Activated CD4-positive, alpha-beta memory T cell treated with anti-CD3 and anti-CD28 coated beads, Interleukin-2, amount 10 ng/mL, durations not matched to agents 7 days and 5 days (primary cell): ENCODE data around the gene FGGY. TPM values are rescaled to one million over a fixed set of nuclear protein-coding genes. Genes with fewer than 3 reads are reported as not detected.
"Not testable (repeated sequence)": the region's sequence is repeated elsewhere in the genome, so short reads cannot be mapped to it uniquely, and the experiment has no call there.

Experiments
- CTCF ChIA-PET: fragments of 350-600 bp; sonication (Branson Sonifier 250); formaldehyde crosslinking; loops from one replicate; lab custom pipeline; 2021; ENCODE audit warnings: antibody characterized with exemption, inconsistent platforms; lab: Charles Lee
- POLR2A ChIA-PET: fragments of 350-600 bp; sonication (Branson Sonifier 250); formaldehyde crosslinking; loops from one replicate; lab custom pipeline; 2021; ENCODE audit warnings: antibody characterized with exemption; lab: Charles Lee
- DNase-seq: peaks from one replicate; pipeline ENCODE4 v3.0.0-alpha.2; 2020
- H3K27ac Mint-ChIP-seq: one replicate; pipeline ENCODE4 v1.8.0; 2021; ENCODE audit warnings: mild to moderate bottlenecking, mixed read lengths
- H3K27me3 Mint-ChIP-seq: one replicate; pipeline ENCODE4 v1.8.0; 2021; ENCODE audit warnings: mixed read lengths
- H3K36me3 Mint-ChIP-seq: one replicate; pipeline ENCODE4 v1.8.0; 2021; ENCODE audit warnings: low read depth, mixed read lengths
- H3K4me1 Mint-ChIP-seq: one replicate; pipeline ENCODE4 v1.8.0; 2021; ENCODE audit warnings: mixed read lengths
- H3K4me3 Mint-ChIP-seq: one replicate; pipeline ENCODE4 v1.8.0; 2021; ENCODE audit warnings: mild to moderate bottlenecking, mixed read lengths
- H3K9me3 Mint-ChIP-seq: one replicate; pipeline ENCODE4 v1.8.0; 2021; ENCODE audit warnings: mixed read lengths
- total RNA-seq, 2 experiments: library from RNA; stranded (reverse); gene quantifications; one replicate each; pipeline ENCODE4 v1.2.3, GENCODE V29; 2021

Gene FGGY
- total RNA-seq, 2 experiments from 2014 or later, result 7.0 to 7.7 TPM

GRCh38 chr1:59528900-59529299 lies 232.0 kb downstream of the FGGY start:
- Mint-ChIP-seq H3K27me3 (no peaks in the 10 kb centered on the region), H3K36me3 (no peaks in the 10 kb centered on the region), H3K4me3 (no peak overlapping the region), H3K9me3 (no peaks in the 10 kb centered on the region), H3K27ac (no peak overlapping the region), H3K4me1 (no peaks in the 10 kb centered on the region)
- ChIA-PET CTCF (interaction anchor here (0.6 kb wide), 1 partner anchor 421 kb away, joined by 3 read pairs; no protein-coding TSS in a partner anchor), POLR2A (no interaction called here)
- no peak for DNase-seq

- Mint-ChIP-seq H3K4me1 (no peaks in the 10 kb centered on the region), H3K27ac (no peak overlapping the region), H3K9me3 (no peaks in the 10 kb centered on the region), H3K4me3 (no peak overlapping the region), H3K27me3 (no peaks in the 10 kb centered on the region), H3K36me3 (no peaks in the 10 kb centered on the region)
- POLR2A ChIA-PET, result no interaction called here
- DNase-seq, result no peak
- CTCF ChIA-PET, result no interaction called here
Observed at GRCh38 chr1:59530119-59530518, 233.2 kb downstream of the FGGY start.

GRCh38 chr1:59532102-59532501 lies 235.2 kb downstream of the FGGY start:
- ChIA-PET POLR2A (no interaction called here), CTCF (no interaction called here)
- no peaks in the 10 kb centered on the region for H3K36me3 Mint-ChIP-seq
- no peak overlapping the region for H3K4me3 Mint-ChIP-seq
- H3K27ac Mint-ChIP-seq, result no peak overlapping the region
- DNase-seq, result no peak
- no peaks in the 10 kb centered on the region for H3K4me1 Mint-ChIP-seq
- no peaks in the 10 kb centered on the region for H3K27me3 Mint-ChIP-seq
- H3K9me3 Mint-ChIP-seq, result no peaks in the 10 kb centered on the region

- H3K27ac Mint-ChIP-seq, H3K36me3 Mint-ChIP-seq, H3K4me1 Mint-ChIP-seq, CTCF ChIA-PET, H3K27me3 Mint-ChIP-seq, H3K9me3 Mint-ChIP-seq, POLR2A ChIA-PET, H3K4me3 Mint-ChIP-seq, DNase-seq: not testable (repeated sequence)
Observed at GRCh38 chr1:59538476-59538875, 241.6 kb downstream of the FGGY start.

GRCh38 chr1:59539961-59540681 lies 243.2 kb downstream of the FGGY start:
- no peaks in the 10 kb centered on the region for H3K9me3 Mint-ChIP-seq
- H3K4me3 Mint-ChIP-seq, result no peak overlapping the region
- peaks cover 8% of the 10 kb centered on the region for H3K4me1 Mint-ChIP-seq
- no peaks in the 10 kb centered on the region for H3K36me3 Mint-ChIP-seq
- CTCF ChIA-PET, result no interaction called here
- POLR2A ChIA-PET, result no interaction called here
- no peak for DNase-seq
- no peak overlapping the region for H3K27ac Mint-ChIP-seq
- H3K27me3 Mint-ChIP-seq, result no peaks in the 10 kb centered on the region

GRCh38 chr1:59541161-59541560 lies 244.3 kb downstream of the FGGY start:
- H3K9me3 Mint-ChIP-seq, result no peaks in the 10 kb centered on the region
- ChIA-PET POLR2A (no interaction called here), CTCF (no interaction called here)
- no peaks in the 10 kb centered on the region for H3K36me3 Mint-ChIP-seq
- H3K4me1 Mint-ChIP-seq, result peaks cover 8% of the 10 kb centered on the region
- no peak for DNase-seq
- no peak overlapping the region for H3K27ac Mint-ChIP-seq
- H3K27me3 Mint-ChIP-seq, result no peaks in the 10 kb centered on the region
- no peak overlapping the region for H3K4me3 Mint-ChIP-seq

- Mint-ChIP-seq H3K27ac (no peak overlapping the region), H3K9me3 (no peaks in the 10 kb centered on the region), H3K4me3 (no peak overlapping the region), H3K4me1 (peaks cover 8% of the 10 kb centered on the region), H3K27me3 (no peaks in the 10 kb centered on the region), H3K36me3 (no peaks in the 10 kb centered on the region)
- ChIA-PET CTCF (no interaction called here), POLR2A (no interaction called here)
- no peak for DNase-seq
Observed at GRCh38 chr1:59541891-59542290, 245.0 kb downstream of the FGGY start.

GRCh38 chr1:59543211-59543668 lies 246.3 kb downstream of the FGGY start:
- Mint-ChIP-seq H3K27ac (no peak overlapping the region), H3K36me3 (no peaks in the 10 kb centered on the region), H3K9me3 (no peaks in the 10 kb centered on the region), H3K27me3 (no peaks in the 10 kb centered on the region), H3K4me1 (peaks cover 8% of the 10 kb centered on the region), H3K4me3 (no peak overlapping the region)
- ChIA-PET CTCF (no interaction called here), POLR2A (no interaction called here)
- DNase-seq, result no peak

GRCh38 chr1:59544615-59545293 lies 247.9 kb downstream of the FGGY start:
- Mint-ChIP-seq H3K27me3 (no peaks in the 10 kb centered on the region), H3K27ac (no peak overlapping the region)
- POLR2A ChIA-PET, result no interaction called here

GRCh38 chr1:59545830-59546229 lies 248.9 kb downstream of the FGGY start:
- H3K9me3 Mint-ChIP-seq, result no peaks in the 10 kb centered on the region
- ChIA-PET POLR2A (no interaction called here), CTCF (no interaction called here)
- no peaks in the 10 kb centered on the region for H3K36me3 Mint-ChIP-seq
- H3K4me1 Mint-ChIP-seq, result peaks cover 8% of the 10 kb centered on the region
- H3K27ac Mint-ChIP-seq, result no peak overlapping the region
- H3K4me3 Mint-ChIP-seq, result no peak overlapping the region
- no peak for DNase-seq
- H3K27me3 Mint-ChIP-seq, result no peaks in the 10 kb centered on the region

More at GRCh38 chr1:59544615-59545293, 247.9 kb downstream of the FGGY start:
- CTCF ChIA-PET, result no interaction called here
- DNase-seq, result no peak
- Mint-ChIP-seq H3K36me3 (no peaks in the 10 kb centered on the region), H3K4me1 (peaks cover 8% of the 10 kb centered on the region), H3K9me3 (no peaks in the 10 kb centered on the region), H3K4me3 (no peak overlapping the region)

GRCh38 chr1:59549066-59549837 lies 252.4 kb downstream of the FGGY start:
- Mint-ChIP-seq H3K27me3 (no peaks in the 10 kb centered on the region), H3K36me3 (no peaks in the 10 kb centered on the region), H3K4me3 (no peak overlapping the region), H3K9me3 (no peaks in the 10 kb centered on the region), H3K27ac (no peak overlapping the region), H3K4me1 (peaks cover 8% of the 10 kb centered on the region)
- ChIA-PET POLR2A (no interaction called here), CTCF (no interaction called here)
- DNase-seq, result no peak

- ChIA-PET POLR2A (no interaction called here), CTCF (no interaction called here)
- Mint-ChIP-seq H3K9me3 (no peaks in the 10 kb centered on the region), H3K4me1 (peaks cover 1% of the 10 kb centered on the region), H3K27ac (no peak overlapping the region), H3K4me3 (no peak overlapping the region), H3K27me3 (no peaks in the 10 kb centered on the region), H3K36me3 (no peaks in the 10 kb centered on the region)
- DNase-seq, result no peak
Observed at GRCh38 chr1:59549903-59550302, 253.0 kb downstream of the FGGY start.

- H3K4me1 Mint-ChIP-seq, result no peaks in the 10 kb centered on the region
- ChIA-PET POLR2A (no interaction called here), CTCF (no interaction called here)
- no peaks in the 10 kb centered on the region for H3K36me3 Mint-ChIP-seq
- H3K9me3 Mint-ChIP-seq, result no peaks in the 10 kb centered on the region
- H3K4me3 Mint-ChIP-seq, result no peak overlapping the region
- no peak for DNase-seq
- H3K27ac Mint-ChIP-seq, result no peak overlapping the region
- no peaks in the 10 kb centered on the region for H3K27me3 Mint-ChIP-seq
Observed at GRCh38 chr1:59552007-59552406, 255.1 kb downstream of the FGGY start.
